Fibroblast of lung (primary cell): Measurements from ENCODE around the gene CEP19.

Experiments
- CTCF ChIP-seq, 2 donors: IDR thresholded peaks in 1 of 2; conservative IDR thresholded peaks in 1 of 2; 1 replicate in 1 of 2; 2 replicates in 1 of 2; pipeline ENCODE4 v1.5.1; 2011 to 2012; ENCODE audit warnings: low read length in 2 of 2, control low read depth in 1 of 2, inconsistent platforms in 1 of 2, low read depth in 1 of 2, mild to moderate bottlenecking in 1 of 2
- EZH2 ChIP-seq: IDR thresholded peaks from 2 replicates; pipeline ENCODE4 v1.5.1; 2012; ENCODE audit warnings: low read length, control low read depth, mild to moderate bottlenecking; ENCODE audit errors: missing control alignments

- no peak for TF ChIP-seq CTCF (conservative IDR thresholded peaks at IDR 0.05 in 1 of 2, IDR thresholded peaks at IDR 0.05 in 1 of 2; ENCODE audit: low read depth in 1 of 2, low read length in 2 of 2)
- no peak for TF ChIP-seq EZH2
These were observed 52.1 kb downstream of the CEP19 start for GRCh38 chr3:196659901-196660351.
